ENCODE measurements around the gene EIF1. TPM values are rescaled to one million over a fixed set of nuclear protein-coding genes. Genes with fewer than 3 reads are reported as not detected.

The EIF1 gene
- total RNA-seq, 1 experiment from 2014 or later, result 1,945 TPM

- Mint-ChIP-seq H3K4me3 (ENCODE audit: unreplicated experiment) (no peak overlapping the region), H3K36me3 (ENCODE audit: insufficient read depth, unreplicated experiment) (peaks cover 6% of the 10 kb centered on the region), H3K4me1 (ENCODE audit: insufficient read depth, unreplicated experiment) (peaks cover 14% of the 10 kb centered on the region), H3K27ac (ENCODE audit: low read depth, unreplicated experiment) (peak overlapping the region; percentile 91), H3K9me3 (ENCODE audit: unreplicated experiment) (no peaks in the 10 kb centered on the region), H3K27me3 (ENCODE audit: insufficient read depth, unreplicated experiment) (no peaks in the 10 kb centered on the region)
- POLR2A ChIA-PET, result interaction anchor here (0.9 to 4.0 kb wide), 4 partner anchors 10 to 17 kb away, joined by 5 to 113 read pairs (median 13); partner anchors contain the start of gene EIF1
- TF ChIP-seq, protein P1, sequence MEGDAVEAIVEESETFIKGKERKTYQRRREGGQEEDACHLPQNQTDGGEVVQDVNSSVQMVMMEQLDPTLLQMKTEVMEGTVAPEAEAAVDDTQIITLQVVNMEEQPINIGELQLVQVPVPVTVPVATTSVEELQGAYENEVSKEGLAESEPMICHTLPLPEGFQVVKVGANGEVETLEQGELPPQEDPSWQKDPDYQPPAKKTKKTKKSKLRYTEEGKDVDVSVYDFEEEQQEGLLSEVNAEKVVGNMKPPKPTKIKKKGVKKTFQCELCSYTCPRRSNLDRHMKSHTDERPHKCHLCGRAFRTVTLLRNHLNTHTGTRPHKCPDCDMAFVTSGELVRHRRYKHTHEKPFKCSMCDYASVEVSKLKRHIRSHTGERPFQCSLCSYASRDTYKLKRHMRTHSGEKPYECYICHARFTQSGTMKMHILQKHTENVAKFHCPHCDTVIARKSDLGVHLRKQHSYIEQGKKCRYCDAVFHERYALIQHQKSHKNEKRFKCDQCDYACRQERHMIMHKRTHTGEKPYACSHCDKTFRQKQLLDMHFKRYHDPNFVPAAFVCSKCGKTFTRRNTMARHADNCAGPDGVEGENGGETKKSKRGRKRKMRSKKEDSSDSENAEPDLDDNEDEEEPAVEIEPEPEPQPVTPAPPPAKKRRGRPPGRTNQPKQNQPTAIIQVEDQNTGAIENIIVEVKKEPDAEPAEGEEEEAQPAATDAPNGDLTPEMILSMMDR (IDR thresholded peaks at IDR 0.05; ENCODE audit: unreplicated experiment), result no peak
- intact Hi-C loops (cut with micrococcal nuclease), result loop anchor here (1.0 kb wide), 1 partner anchor 8 kb away; the partner anchor contains the start of gene EIF1
- CTCF ChIA-PET, result interaction anchor here (0.6 to 2.0 kb wide), 10 partner anchors 9 to 181 kb away, joined by 3 to 8 read pairs (median 4); partner anchors contain the start of gene EIF1
- BruUV-seq (replicated peaks), result no TSS peak
- DNase-seq (ENCODE audit: unreplicated experiment), result no peak
These were observed 8.8 kb upstream of the EIF1 start for GRCh38 chr17:41679740-41680425.

DNA sequence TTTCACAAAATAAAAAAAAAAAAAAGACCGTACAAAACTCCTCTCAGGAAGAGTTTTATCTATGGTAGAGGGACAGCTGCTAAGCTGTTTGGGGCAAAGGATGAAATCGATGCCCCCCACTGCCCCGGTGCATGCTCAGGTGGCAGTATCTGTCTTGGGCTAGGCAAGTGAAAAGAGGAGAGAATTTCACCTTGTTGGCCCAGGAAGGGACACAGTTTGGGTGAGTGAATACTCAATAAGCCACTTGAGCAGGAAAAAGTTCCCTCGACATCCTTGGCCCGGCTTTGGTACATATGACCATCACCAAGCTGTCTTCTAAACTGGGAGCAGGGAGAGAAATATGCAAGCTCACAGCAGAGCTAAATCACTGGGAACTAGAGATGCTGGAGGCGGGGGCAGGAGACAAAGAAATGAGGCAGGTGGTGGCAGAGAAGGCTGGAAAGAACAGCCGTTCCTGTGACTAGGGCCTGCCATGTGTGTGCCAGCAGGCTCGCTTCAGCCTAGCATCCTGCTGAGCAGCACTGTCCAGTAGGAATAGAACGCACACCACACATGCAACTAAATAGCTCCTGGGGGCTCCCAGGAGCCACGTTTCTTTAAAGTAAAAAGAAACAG lies 8.2 kb upstream of the EIF1 start:
- TF ChIP-seq, protein P1 (IDR thresholded peaks at IDR 0.05; ENCODE audit: unreplicated experiment), result no peak
- H3K9me3 Mint-ChIP-seq (ENCODE audit: unreplicated experiment), result no peaks in the 10 kb centered on the region
- no peak overlapping the region for H3K27ac Mint-ChIP-seq (ENCODE audit: low read depth, unreplicated experiment)
- peaks cover 14% of the 10 kb centered on the region for H3K4me1 Mint-ChIP-seq (ENCODE audit: insufficient read depth, unreplicated experiment)
- H3K27me3 Mint-ChIP-seq (ENCODE audit: insufficient read depth, unreplicated experiment), result no peaks in the 10 kb centered on the region
- ChIA-PET POLR2A (interaction anchor here (0.6 to 4.0 kb wide), 4 partner anchors 9 to 765 kb away, joined by 3 to 113 read pairs (median 13); partner anchors contain the start of gene EIF1), CTCF (interaction anchor here (0.6 to 1.2 kb wide), 5 partner anchors 13 to 134 kb away, joined by 3 to 4 read pairs (median 3); no protein-coding TSS in a partner anchor)
- no peak overlapping the region for H3K4me3 Mint-ChIP-seq (ENCODE audit: unreplicated experiment)
- no TSS peak for BruUV-seq (replicated peaks)
- H3K36me3 Mint-ChIP-seq (ENCODE audit: insufficient read depth, unreplicated experiment), result peaks cover 6% of the 10 kb centered on the region
- DNase-seq (ENCODE audit: unreplicated experiment), result no peak
- intact Hi-C loops (cut with micrococcal nuclease), result no loop called here

GRCh38 chr17:41681776-41682175 lies 6.9 kb upstream of the EIF1 start:
- POLR2A ChIA-PET, result no interaction called here
- no peaks in the 10 kb centered on the region for H3K27me3 Mint-ChIP-seq (ENCODE audit: insufficient read depth, unreplicated experiment)
- TF ChIP-seq, protein P1 (IDR thresholded peaks at IDR 0.05; ENCODE audit: unreplicated experiment), result no peak
- intact Hi-C loops (cut with micrococcal nuclease), result no loop called here
- no peak for DNase-seq (ENCODE audit: unreplicated experiment)
- H3K9me3 Mint-ChIP-seq (ENCODE audit: unreplicated experiment), result no peaks in the 10 kb centered on the region
- CTCF ChIA-PET, result interaction anchor here (0.6 to 1.7 kb wide), 3 partner anchors 14 to 28 kb away, joined by 3 to 8 read pairs (median 4); no protein-coding TSS in a partner anchor
- H3K4me1 Mint-ChIP-seq (ENCODE audit: insufficient read depth, unreplicated experiment), result peaks cover 14% of the 10 kb centered on the region
- H3K36me3 Mint-ChIP-seq (ENCODE audit: insufficient read depth, unreplicated experiment), result peaks cover 6% of the 10 kb centered on the region
- no peak overlapping the region for H3K27ac Mint-ChIP-seq (ENCODE audit: low read depth, unreplicated experiment)
- no peak overlapping the region for H3K4me3 Mint-ChIP-seq (ENCODE audit: unreplicated experiment)
- BruUV-seq (replicated peaks), result no TSS peak

DNA sequence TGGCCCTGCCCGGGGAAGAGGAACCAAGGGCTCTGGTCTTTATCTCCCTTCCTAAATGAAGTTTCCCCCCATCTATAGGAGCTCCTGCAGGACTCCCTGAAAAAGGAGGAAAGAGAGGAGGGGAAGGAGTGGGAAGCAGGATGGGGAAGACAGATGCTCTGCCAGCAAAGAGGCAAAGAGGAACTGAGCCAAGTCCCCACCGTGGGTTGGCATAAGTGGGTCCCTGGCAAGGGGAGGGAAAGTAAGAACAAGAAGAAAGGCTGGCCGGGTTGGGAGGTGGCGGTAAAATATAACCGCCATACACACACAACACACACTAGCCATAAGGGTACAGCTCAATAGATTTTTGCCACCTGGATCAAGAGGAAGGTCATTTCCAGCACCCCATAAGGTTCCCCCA lies 6.1 kb upstream of the EIF1 start:
- peaks cover 15% of the 10 kb centered on the region for H3K4me1 Mint-ChIP-seq (ENCODE audit: insufficient read depth, unreplicated experiment)
- intact Hi-C loops (cut with micrococcal nuclease), result no loop called here
- BruUV-seq (replicated peaks), result no TSS peak
- no peaks in the 10 kb centered on the region for H3K27me3 Mint-ChIP-seq (ENCODE audit: insufficient read depth, unreplicated experiment)
- TF ChIP-seq, protein P1 (IDR thresholded peaks at IDR 0.05; ENCODE audit: unreplicated experiment), result no peak
- H3K9me3 Mint-ChIP-seq (ENCODE audit: unreplicated experiment), result no peaks in the 10 kb centered on the region
- no peak overlapping the region for H3K27ac Mint-ChIP-seq (ENCODE audit: low read depth, unreplicated experiment)
- CTCF ChIA-PET, result interaction anchor here (0.6 to 1.7 kb wide), 2 partner anchors 13 to 861 kb away, joined by 3 to 8 read pairs; no protein-coding TSS in a partner anchor
- peaks cover 6% of the 10 kb centered on the region for H3K36me3 Mint-ChIP-seq (ENCODE audit: insufficient read depth, unreplicated experiment)
- DNase-seq (ENCODE audit: unreplicated experiment), result no peak
- H3K4me3 Mint-ChIP-seq (ENCODE audit: unreplicated experiment), result no peak overlapping the region
- POLR2A ChIA-PET, result interaction anchor here (0.6 to 0.9 kb wide), 2 partner anchors 874 to 1181 kb away, joined by 3 read pairs; partner anchors contain the start of gene TNS4
